LHCN-M2 (cell line): ENCODE results near the gene LRRN1. TPM values are rescaled to one million over a fixed set of nuclear protein-coding genes. Genes with fewer than 3 reads are reported as not detected.
"Not testable (repeated sequence)": the region's sequence is repeated elsewhere in the genome, so short reads cannot be mapped to it uniquely, and the experiment has no call there.

Experiments used
- DNase-seq: peaks from one replicate; pipeline ENCODE4 v3.0.0-alpha.2; 2012; ENCODE audit warnings: low read depth
- total RNA-seq: library from RNA; depleted of rRNA; stranded (reverse); fragments of >200 nt; gene quantifications from 2 replicates; pipeline ENCODE4 v1.2.3, GENCODE V29; 2014

The LRRN1 gene
- total RNA-seq, 1 experiment from 2014 or later, result not detected

DNA sequence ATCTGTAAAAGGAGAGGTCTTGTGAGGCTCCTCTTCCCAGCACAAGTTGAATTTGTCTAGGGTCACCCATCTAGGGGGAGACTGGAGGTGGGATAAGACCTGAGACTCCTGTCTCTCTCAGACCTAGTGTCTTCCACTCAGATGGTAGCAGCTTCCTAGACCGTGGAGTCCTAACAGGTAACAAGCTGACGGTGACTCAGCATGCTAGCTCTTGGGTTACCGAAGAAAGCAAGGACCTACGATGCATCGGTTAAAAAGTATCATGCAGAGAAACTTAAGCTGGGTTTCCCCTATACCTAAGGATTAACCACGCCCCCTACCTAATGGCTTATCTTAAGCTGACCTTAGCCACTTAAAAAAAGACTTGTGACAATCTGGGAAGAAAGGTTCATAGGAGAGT is 7.6 kb downstream of the LRRN1 start:
- DNase-seq, result no peak

DNA sequence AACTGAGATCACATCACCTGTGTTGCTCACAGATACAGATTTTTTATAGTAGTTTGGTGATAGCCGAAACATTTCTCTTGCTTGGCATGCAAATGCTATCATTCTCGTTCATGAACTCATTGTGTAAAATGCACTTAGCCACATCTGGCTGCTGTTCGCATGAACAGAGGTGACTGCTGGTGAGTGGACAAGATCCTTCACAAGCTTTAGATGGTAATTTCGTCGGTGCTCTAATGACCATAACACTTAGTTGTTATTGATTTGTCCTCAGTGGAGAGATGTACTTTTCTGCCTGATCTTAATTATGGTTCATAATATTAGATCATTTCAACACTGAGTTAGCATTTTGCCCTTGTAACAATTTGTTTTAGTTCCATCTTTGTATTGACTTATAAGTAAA is 13.8 kb downstream of the LRRN1 start:
- DNase-seq, result no peak

DNA sequence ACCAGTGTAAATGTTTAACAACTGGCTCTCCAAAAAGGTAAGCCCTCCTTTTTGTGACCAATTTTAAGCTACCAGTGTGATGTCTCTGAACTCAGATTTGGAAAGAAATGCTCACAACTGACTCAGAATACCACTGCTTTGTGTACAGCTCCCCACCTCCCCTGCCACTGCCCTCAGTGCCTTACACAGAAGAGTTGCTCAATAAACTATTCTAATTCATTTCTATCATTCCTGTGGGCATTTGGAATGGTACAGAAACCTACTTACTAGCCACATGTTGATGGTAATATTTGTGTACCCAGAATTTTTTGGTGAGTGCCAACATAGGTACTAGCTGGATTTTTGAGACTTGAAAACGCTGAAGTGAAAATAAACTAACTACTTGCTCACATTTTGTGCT is 16.0 kb downstream of the LRRN1 start:
- no peak for DNase-seq

DNA sequence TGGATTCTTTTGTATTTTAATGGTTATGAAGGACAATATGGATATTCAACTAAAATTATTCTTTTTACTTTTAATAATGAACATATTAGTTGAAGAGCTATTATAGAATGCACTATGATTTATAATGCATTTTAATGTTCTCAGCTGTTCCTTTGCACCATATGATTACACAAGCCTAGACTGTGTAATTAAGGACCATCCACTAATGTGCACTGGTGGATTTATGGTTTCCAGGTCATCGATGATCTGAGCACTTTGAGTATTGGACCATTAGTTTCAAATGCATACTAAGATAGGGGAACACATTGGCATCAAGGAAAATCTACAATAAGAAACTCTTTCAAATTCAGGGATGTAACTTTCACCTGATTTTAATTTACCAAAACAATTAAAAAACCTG is 16.8 kb downstream of the LRRN1 start:
- no peak for DNase-seq

GRCh38 chr3:3817865-3818264 is 18.6 kb downstream of the LRRN1 start:
- no peak for DNase-seq

GRCh38 chr3:3821777-3822176 is 22.5 kb downstream of the LRRN1 start:
- DNase-seq, result no peak

- DNase-seq, result no peak
These were observed 25.8 kb downstream of the LRRN1 start for GRCh38 chr3:3825035-3825434.

- DNase-seq, result no peak
These were observed 27.3 kb downstream of the LRRN1 start for GRCh38 chr3:3826521-3826920.

- no peak for DNase-seq
These were observed 27.9 kb downstream of the LRRN1 start for GRCh38 chr3:3827111-3827510.

DNA sequence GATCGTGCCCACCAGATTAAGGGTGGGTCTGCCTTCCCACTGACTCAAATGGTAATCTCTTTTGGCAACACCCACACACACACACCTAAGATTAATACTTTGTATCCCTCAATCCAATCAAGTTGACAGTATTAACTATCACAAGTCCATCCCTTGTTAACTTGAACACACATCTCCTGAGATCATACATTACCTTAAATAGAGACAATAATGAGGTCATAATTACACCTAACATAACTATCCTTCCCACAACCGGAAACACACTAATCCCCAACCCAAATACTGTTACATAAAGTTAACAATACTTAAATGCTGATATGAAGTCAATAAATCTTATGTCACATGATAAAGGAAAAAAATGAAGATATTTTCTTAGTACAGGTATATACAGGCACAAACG is 29.2 kb downstream of the LRRN1 start:
- not testable (repeated sequence) for DNase-seq

GRCh38 chr3:3836845-3837244 is 37.6 kb downstream of the LRRN1 start:
- DNase-seq, result no peak

DNA sequence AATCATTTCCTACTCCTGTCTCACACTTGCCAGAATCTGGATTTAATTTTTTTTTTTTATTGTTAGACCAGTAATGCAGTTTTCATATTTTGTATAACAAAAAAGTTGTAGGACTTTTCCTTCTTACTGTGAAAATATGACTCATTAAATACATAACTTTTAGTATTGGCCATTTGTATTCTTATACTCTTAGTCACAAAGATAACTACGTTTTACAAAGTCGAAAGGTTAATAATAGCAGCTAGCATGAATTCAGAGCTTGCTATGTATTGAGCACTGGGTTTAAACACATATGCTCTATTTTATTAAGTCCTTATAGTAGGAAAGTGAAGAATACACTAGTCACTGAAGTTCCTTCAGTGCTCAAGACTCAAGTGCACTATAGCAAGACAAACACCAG is 43.1 kb downstream of the LRRN1 start:
- DNase-seq, result no peak

GRCh38 chr3:3847994-3848922 is 49.0 kb downstream of the LRRN1 start:
- no peak for DNase-seq

GRCh38 chr3:3848923-3849275 is 49.7 kb downstream of the LRRN1 start:
- no peak for DNase-seq

DNA sequence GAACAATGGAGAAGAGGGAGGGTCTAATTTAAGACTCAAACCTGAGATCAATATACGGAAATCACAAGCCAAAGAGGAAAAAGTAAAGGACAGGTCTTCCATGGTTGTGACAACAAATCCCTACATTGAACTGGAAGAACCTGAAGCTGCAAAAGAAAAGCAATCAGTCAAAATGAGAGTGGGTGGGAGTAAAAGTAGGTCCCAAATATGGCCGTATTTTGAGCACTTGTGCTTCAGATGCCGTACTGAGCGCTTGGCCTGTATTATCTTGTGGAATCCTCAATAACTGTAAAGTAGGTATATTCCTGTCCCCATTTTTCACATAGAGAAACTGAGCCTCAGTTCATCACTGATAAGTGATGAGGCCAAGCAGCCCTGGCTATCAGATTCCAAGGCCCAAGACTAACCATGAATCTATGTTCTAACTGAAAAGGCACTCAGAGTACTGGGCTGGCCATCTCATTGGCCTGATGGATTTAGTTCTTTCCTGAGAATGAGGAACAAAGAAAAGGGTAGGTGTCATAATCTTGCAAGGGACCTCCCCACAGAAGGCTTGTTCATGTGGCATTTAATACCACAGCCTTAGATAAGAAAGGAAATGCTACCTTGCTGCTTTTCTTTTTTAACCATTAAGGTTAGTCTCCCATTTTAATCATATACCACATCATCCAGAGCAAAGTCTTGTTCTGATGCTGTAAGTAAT is 52.5 kb downstream of the LRRN1 start:
- DNase-seq, result no peak

GRCh38 chr3:3853544-3853943 is 54.3 kb downstream of the LRRN1 start:
- no peak for DNase-seq

DNA sequence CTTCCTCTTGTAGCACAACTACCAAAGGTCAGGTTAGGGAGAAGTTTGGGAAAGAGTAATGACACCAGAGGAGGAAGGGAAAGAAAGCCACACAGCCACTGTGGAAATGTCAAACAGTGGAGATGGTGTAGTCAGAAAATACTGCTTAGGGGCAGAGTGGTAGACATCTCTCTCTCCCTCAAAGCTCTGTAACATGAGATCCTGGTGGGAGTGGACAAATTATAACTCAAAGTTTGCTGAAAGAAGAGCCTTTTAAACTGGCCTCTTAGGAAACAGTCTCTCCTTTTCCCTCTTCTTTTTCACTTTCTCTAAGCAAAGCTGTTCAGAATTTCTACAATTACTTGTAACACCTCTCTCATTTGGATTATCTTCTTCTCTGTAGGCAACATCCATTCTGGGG is 55.8 kb downstream of the LRRN1 start:
- no peak for DNase-seq

DNA sequence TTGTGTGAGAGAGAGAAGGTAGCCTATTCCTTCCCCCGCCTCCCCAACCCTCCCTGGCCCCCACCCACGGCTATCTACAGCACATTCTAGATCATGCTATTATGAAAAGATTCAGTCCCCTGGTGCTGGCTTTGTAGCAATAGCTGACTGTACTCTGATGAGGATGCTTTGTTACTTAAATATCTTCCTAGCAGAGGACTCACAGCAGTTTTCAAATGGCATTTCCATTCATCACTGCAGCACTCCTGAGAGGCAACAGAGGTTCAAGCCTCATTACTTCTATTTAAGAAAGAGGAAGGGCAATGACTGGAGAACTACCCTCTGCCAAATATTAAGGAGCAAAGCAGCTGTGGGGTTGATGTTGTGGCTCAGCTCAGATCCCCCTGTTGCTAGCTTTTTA is 61.0 kb downstream of the LRRN1 start:
- no peak for DNase-seq

GRCh38 chr3:3862534-3862933 is 63.3 kb downstream of the LRRN1 start:
- no peak for DNase-seq

- DNase-seq, result no peak
These were observed 76.3 kb downstream of the LRRN1 start for GRCh38 chr3:3875491-3875890.

DNA sequence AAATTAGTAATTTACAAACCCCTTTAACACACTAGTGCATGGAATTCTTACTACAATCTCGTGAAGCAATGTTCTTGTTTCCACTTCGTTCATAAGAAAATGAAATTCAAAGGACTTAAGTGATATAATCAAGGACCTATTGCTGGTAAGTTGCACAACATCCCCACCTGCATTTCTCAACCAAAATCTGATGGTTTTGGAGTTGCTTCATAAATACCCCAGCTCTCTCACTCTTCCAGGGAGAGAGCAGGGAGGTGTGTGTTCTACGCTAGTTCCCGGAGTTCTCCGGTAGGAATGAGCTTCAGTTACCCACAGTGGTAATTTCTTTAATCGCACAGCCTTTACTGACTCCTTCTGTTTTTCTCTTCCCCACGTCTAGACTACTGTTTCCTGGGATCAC is 81.8 kb downstream of the LRRN1 start:
- no peak for DNase-seq

DNA sequence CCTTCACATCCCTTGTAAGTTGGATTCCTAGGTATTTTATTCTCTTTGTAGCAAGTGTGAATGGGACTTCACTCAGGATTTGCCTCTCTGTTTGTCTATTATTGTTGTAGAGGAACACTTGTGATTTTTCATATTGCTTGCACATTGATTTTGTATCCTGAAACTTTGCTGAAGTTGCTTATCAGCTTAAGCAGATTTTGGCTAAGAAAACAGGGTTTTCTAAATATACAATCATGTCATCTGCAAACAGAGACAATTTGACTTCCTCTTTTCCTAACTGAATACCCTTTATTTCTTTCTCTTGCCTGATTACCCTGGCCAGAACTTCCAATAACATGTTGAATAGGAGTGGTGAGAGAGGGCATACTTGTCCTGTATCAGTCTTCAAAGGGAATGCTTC is 88.1 kb downstream of the LRRN1 start:
- not testable (repeated sequence) for DNase-seq

DNA sequence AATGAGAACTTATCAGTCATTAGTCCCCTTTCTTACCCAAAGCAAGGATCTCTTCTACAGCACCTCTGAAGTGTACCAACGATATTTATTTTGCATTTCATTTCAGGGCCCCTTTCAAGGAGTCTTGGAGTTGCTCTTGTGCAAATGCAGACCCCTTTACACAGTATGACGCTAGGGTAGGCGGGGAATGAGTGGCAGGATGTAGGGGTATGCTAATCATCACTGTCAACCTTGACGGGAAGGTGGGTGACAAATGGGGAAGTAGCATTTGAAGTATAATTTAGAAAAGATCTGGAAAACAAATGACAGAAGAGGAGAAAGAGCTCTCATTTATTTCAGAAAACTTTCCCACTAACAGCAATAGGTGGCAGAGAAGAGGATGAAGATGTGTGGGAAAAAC is 94.4 kb downstream of the LRRN1 start:
- DNase-seq, result no peak
